Stimulated activated CD8-positive, alpha-beta memory T cell treated with anti-CD3 and anti-CD28 coated beads, Interleukin-4, amount 100 ng/mL, for 4 hours (primary cell): ENCODE data around the gene GBX2.

Source experiments
- DNase-seq, 2 donors: peaks; one replicate each; pipeline ENCODE4 v3.0.0-alpha.2; 2020; ENCODE audit warnings: low read depth in 2 of 2, low spot score in 1 of 2

The GBX2 gene

DNA sequence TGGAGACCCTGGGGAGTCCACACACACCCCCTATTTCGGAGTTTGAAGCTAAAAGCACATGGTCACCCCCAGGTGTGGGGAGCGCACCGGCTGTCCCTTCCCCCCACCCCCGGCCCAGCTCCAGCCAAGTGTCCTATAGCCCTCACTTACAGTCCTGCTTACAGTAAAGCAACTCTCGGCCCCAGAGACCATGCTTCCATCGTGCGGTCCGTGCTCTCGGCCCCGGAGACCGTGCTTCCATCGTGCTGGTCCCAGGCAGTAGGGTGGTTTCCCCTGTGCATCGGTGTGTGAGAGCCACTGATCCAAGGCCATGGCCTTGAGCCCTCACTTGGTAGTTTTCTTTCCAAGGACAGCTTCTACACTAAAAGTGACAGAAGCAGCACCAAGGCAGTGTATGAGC, 48.7 kb downstream of the GBX2 start:
- DNase-seq: no peak

DNA sequence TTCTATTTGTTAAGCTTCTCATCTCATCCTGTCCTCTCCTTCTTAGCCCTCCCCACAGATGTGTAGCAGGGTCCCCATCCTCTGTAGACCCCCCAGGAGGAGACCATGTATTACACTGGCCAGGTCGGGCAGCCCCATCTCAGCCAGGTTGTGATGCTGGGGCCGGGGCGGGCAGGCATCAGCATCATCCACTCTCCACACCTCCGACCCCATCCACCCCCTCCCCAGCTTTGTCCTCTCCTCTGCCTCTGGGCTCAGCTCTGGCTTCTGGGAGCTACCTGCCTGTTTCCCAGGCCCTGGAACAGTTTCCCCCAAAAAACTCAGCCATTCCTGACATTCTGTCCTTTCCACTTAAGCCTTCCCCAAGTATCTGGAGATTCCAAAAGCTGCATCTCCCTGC, 49.2 kb downstream of the GBX2 start:
- no peak for DNase-seq

DNA sequence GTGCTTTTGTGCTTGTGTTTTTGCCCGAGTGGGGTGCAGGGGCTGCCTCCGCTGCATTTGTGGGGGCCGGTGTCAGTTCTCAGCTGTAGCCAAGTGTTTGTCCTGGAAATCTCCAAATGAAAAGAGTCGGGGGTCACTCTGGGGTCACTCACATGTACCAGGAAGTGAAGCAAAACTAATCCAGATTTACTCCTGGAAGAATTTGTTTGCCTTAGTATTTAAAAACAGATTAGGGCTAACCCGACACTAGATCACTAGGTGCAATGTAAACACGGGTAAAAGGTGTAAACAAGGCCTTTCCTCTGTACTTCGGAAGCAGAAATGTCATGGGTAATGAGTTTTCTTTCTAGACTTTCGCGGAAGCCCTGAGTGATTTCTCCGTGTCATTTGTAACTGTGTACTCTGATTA, 50.3 kb downstream of the GBX2 start:
- DNase-seq: no peak

DNA sequence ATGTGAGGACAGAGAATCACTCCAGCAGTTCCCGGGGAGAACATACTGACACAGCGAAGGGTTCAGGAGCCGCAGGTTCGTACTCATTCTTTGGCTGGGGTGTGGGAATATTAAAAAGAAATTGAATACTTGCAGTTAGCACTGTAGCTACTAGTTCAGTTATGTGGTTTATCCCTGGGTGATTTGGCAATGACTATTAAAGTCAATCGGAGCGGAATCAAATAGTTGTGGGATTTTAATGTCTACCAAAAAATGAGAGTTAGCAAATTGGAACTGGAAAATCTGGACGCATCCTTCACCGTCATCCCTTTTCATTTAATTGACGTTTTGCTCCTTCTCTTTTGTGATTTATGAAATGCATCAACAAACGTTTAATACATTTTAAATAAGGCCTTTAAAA, 50.8 kb downstream of the GBX2 start:
- DNase-seq: no peak
